Stimulated activated CD8-positive, alpha-beta memory T cell treated with anti-CD3 and anti-CD28 coated beads, Interleukin-7, amount 100 ng/mL, for 24 hours (primary cell): ENCODE data around the gene NRP1.
"Not testable (repeated sequence)": the region's sequence is repeated elsewhere in the genome, so short reads cannot be mapped to it uniquely, and the experiment has no call there.

Experiments
- DNase-seq: peaks from one replicate; pipeline ENCODE4 v3.0.0-alpha.2; 2020; ENCODE audit warnings: low read depth

Gene NRP1

GRCh38 chr10:33321516-33321915 lies 13.0 kb downstream of the NRP1 start:
- no peak for DNase-seq

- DNase-seq: no peak
These were observed 14.2 kb downstream of the NRP1 start for GRCh38 chr10:33320288-33320687.

- no peak for DNase-seq
These were observed 18.6 kb downstream of the NRP1 start for GRCh38 chr10:33315891-33316290.

GRCh38 chr10:33314811-33315561 lies 19.5 kb downstream of the NRP1 start:
- no peak for DNase-seq

- DNase-seq: no peak
These were observed 22.8 kb downstream of the NRP1 start for GRCh38 chr10:33311640-33312039.

- DNase-seq: no peak
These were observed 23.6 kb downstream of the NRP1 start for GRCh38 chr10:33310853-33311252.

GRCh38 chr10:33309406-33309805 lies 25.1 kb downstream of the NRP1 start:
- DNase-seq: no peak

- DNase-seq: no peak
These were observed 26.6 kb downstream of the NRP1 start for GRCh38 chr10:33307835-33308234.

GRCh38 chr10:33306701-33307519 lies 27.6 kb downstream of the NRP1 start:
- no peak for DNase-seq

GRCh38 chr10:33306126-33306525 lies 28.3 kb downstream of the NRP1 start:
- DNase-seq: no peak

- no peak for DNase-seq
These were observed 29.8 kb downstream of the NRP1 start for GRCh38 chr10:33304423-33305225.

GRCh38 chr10:33303988-33304387 lies 30.5 kb downstream of the NRP1 start:
- no peak for DNase-seq

- no peak for DNase-seq
These were observed 32.1 kb downstream of the NRP1 start for GRCh38 chr10:33302208-33302829.

- DNase-seq: no peak
These were observed 33.2 kb downstream of the NRP1 start for GRCh38 chr10:33301097-33301789.

- DNase-seq: not testable (repeated sequence)
These were observed 33.9 kb downstream of the NRP1 start for GRCh38 chr10:33300544-33300943.

- no peak for DNase-seq
These were observed 35.6 kb downstream of the NRP1 start for GRCh38 chr10:33298893-33299292.

GRCh38 chr10:33298110-33298509 lies 36.4 kb downstream of the NRP1 start:
- no peak for DNase-seq

GRCh38 chr10:33295851-33296250 lies 38.6 kb downstream of the NRP1 start:
- DNase-seq: no peak

- no peak for DNase-seq
These were observed 40.8 kb downstream of the NRP1 start for GRCh38 chr10:33293531-33294170.

GRCh38 chr10:33293076-33293475 lies 41.4 kb downstream of the NRP1 start:
- DNase-seq: no peak

GRCh38 chr10:33291053-33291592 lies 43.3 kb downstream of the NRP1 start:
- no peak for DNase-seq
